HAP-1 (cell line): ENCODE results near the gene PMF1.

Source experiments
- DNase-seq, 2 experiments: peaks; one replicate each; pipeline ENCODE4 v3.0.0-alpha.2; 2016 to 2020; ENCODE audit warnings: low spot score in 2 of 2
- H3K27me3 ChIP-seq: fragments of 250-450 bp; sonication (Bioruptor Pico); 2 replicates; pipeline ENCODE4 v1.5.1; 2020; ENCODE audit warnings: low read depth, mild to moderate bottlenecking, moderate library complexity
- H3K36me3 ChIP-seq: fragments of 250-450 bp; sonication (Bioruptor Pico); replicated peaks from 2 replicates; pipeline ENCODE4 v1.5.1; 2020; ENCODE audit warnings: mild to moderate bottlenecking
- H3K4me1 ChIP-seq: fragments of 250-450 bp; sonication (Bioruptor Pico); 2 replicates; pipeline ENCODE4 v1.5.1; 2020; ENCODE audit warnings: mild to moderate bottlenecking
- H3K4me3 ChIP-seq: fragments of 250-450 bp; sonication (Bioruptor Pico); 2 replicates; pipeline ENCODE4 v1.5.1; 2020; ENCODE audit warnings: mild to moderate bottlenecking, moderate library complexity
- H3K9me3 ChIP-seq: fragments of 250-450 bp; sonication (Bioruptor Pico); 2 replicates; pipeline ENCODE4 v1.5.1; 2020; ENCODE audit warnings: mild to moderate bottlenecking, moderate library complexity
- in situ Hi-C: fragments of 300-500 bp; cut with MboI; formaldehyde crosslinking; loops from 3 replicates; pipeline ENCODE4 v1.14.3; 2020; ENCODE audit warnings: low sequenced_read_pairs, inconsistent platforms, mixed read lengths

The PMF1 gene

GRCh38 chr1:156233426-156234127 is 20.8 kb downstream of the PMF1 start:
- in situ Hi-C loops, result no loop called here
- Histone ChIP-seq H3K4me1 (no peaks in the 10 kb centered on the region), H3K4me3 (no peak overlapping the region), H3K36me3 (peaks cover 50% of the 10 kb centered on the region), H3K9me3 (no peaks in the 10 kb centered on the region), H3K27me3 (no peaks in the 10 kb centered on the region)
- DNase-seq, result no peak

- Histone ChIP-seq H3K27me3 (no peaks in the 10 kb centered on the region), H3K36me3 (peaks cover 58% of the 10 kb centered on the region), H3K4me1 (no peaks in the 10 kb centered on the region), H3K4me3 (no peak overlapping the region), H3K9me3 (no peaks in the 10 kb centered on the region)
- DNase-seq, result no peak
- in situ Hi-C loops, result no loop called here
Measured at GRCh38 chr1:156236164-156236563, 23.4 kb downstream of the PMF1 start.

GRCh38 chr1:156238248-156238647 is 25.4 kb downstream of the PMF1 start:
- H3K36me3 ChIP-seq, result peaks cover 57% of the 10 kb centered on the region
- DNase-seq, result no peak
- in situ Hi-C loops, result no loop called here
- no peaks in the 10 kb centered on the region for H3K27me3 ChIP-seq
- H3K9me3 ChIP-seq, result no peaks in the 10 kb centered on the region
- H3K4me1 ChIP-seq, result no peaks in the 10 kb centered on the region
- H3K4me3 ChIP-seq, result no peak overlapping the region

DNA sequence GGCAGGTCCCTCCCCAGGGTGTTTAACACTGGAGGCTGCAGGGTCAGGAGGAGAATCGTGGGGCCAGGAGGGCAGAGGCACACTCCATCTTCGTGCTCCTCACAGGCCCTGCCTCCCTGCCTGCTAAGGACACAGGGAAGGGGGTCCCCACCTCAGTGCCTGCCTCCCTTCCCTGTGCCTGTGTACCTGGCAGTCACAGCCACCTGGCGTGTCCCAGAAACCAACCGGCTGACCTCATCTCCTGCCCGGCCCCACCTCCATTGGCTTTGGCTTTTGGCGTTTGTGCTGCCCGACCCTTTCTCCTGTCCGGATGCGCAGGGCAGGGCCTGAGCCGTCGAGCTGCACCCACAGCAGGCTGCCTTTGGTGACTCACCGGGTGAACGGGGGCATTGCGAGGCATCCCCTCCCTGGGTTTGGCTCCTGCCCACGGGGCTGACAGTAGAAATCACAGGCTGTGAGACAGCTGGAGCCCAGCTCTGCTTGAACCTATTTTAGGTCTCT is 28.6 kb downstream of the PMF1 start:
- in situ Hi-C loops, result no loop called here
- H3K4me1 ChIP-seq, result no peaks in the 10 kb centered on the region

GRCh38 chr1:156241926-156242325 is 29.1 kb downstream of the PMF1 start, which contains the start of gene BGLAP:
Gene BGLAP (plus strand): TSS chr1:156242184. CDS start chr1:156242232, 48 bp downstream.
- H3K4me1 ChIP-seq, result no peaks in the 10 kb centered on the region; the same call in 1 of the 2 replicates
- H3K4me3 ChIP-seq, result no peak within 1 kb of the TSS
- no peak for DNase-seq
- H3K9me3 ChIP-seq, result no peaks in the 10 kb centered on the region
- in situ Hi-C loops, result no loop called here
- H3K27me3 ChIP-seq, result peaks cover 7% of the 10 kb centered on the region; the same call in 1 of the 2 replicates
- peaks cover 27% of the 10 kb centered on the region for H3K36me3 ChIP-seq

More for the DNA sequence above, 28.6 kb downstream of the PMF1 start:
- peak in 1 of 2 experiments; percentile 0 for DNase-seq
- Histone ChIP-seq H3K36me3 (peaks cover 33% of the 10 kb centered on the region), H3K27me3 (peaks cover 7% of the 10 kb centered on the region; the same call in 1 of the 2 replicates), H3K9me3 (no peaks in the 10 kb centered on the region), H3K4me3 (no peak overlapping the region)

DNA sequence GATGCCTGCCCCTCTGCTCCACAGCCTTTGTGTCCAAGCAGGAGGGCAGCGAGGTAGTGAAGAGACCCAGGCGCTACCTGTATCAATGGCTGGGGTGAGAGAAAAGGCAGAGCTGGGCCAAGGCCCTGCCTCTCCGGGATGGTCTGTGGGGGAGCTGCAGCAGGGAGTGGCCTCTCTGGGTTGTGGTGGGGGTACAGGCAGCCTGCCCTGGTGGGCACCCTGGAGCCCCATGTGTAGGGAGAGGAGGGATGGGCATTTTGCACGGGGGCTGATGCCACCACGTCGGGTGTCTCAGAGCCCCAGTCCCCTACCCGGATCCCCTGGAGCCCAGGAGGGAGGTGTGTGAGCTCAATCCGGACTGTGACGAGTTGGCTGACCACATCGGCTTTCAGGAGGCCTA is 29.9 kb downstream of the PMF1 start:
- H3K4me1 ChIP-seq, result no peaks in the 10 kb centered on the region; the same call in 1 of the 2 replicates
- DNase-seq, result peak in 1 of 2 experiments; percentile 2
- H3K9me3 ChIP-seq, result no peaks in the 10 kb centered on the region
- peaks cover 7% of the 10 kb centered on the region; the same call in 1 of the 2 replicates for H3K27me3 ChIP-seq
- peaks cover 22% of the 10 kb centered on the region for H3K36me3 ChIP-seq
- in situ Hi-C loops, result no loop called here
- H3K4me3 ChIP-seq, result no peak overlapping the region

DNA sequence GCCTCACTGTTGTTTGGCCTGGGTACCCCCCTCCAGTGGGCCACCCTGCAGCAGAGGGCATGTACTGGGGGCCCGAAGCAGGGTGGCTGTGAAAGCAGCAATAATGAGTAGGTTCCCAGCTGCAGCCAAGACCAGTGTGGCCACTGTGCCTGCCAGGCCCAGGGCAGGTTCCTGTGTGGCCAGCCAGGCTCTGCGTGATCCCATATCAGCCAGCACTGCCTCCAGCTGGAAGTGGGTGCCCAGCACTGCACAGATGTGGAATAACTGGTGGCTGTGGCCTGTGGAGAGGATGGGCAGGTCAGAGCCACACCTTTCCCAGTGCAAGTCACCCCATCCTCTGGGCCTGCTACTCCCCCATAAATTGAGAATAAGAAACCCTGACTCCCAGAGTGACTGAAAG is 31.3 kb downstream of the PMF1 start:
- Histone ChIP-seq H3K36me3 (peaks cover 12% of the 10 kb centered on the region), H3K4me1 (no peaks in the 10 kb centered on the region; the same call in 1 of the 2 replicates), H3K4me3 (no peak overlapping the region), H3K9me3 (no peaks in the 10 kb centered on the region), H3K27me3 (peaks cover 7% of the 10 kb centered on the region; the same call in 1 of the 2 replicates)
- in situ Hi-C loops, result no loop called here
- DNase-seq, result no peak

DNA sequence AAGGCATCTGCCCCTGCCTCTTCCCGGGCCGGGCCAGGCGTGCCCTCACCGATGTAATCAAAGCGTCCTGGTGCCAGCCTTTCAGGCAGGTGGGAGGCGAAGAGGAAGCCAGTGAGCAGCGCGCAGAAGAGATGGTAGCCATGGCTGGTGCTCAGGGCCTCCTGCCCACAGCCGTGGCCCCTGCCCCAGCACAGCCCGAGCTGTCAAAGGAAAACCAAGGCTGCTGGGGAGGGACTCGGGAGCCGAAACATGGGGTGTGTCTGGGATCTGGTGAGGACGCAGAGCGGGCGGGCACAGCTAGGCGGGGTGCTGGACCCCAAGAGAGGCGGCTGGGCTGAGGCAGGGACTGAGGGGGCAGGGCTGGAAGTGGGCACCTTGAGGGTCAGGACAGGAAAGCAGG is 31.9 kb downstream of the PMF1 start:
- Histone ChIP-seq H3K4me1 (no peaks in the 10 kb centered on the region; the same call in 1 of the 2 replicates), H3K36me3 (peaks cover 10% of the 10 kb centered on the region), H3K27me3 (peaks cover 7% of the 10 kb centered on the region; the same call in 1 of the 2 replicates), H3K4me3 (no peak overlapping the region), H3K9me3 (no peaks in the 10 kb centered on the region)
- in situ Hi-C loops, result no loop called here
- DNase-seq, result no peak

DNA sequence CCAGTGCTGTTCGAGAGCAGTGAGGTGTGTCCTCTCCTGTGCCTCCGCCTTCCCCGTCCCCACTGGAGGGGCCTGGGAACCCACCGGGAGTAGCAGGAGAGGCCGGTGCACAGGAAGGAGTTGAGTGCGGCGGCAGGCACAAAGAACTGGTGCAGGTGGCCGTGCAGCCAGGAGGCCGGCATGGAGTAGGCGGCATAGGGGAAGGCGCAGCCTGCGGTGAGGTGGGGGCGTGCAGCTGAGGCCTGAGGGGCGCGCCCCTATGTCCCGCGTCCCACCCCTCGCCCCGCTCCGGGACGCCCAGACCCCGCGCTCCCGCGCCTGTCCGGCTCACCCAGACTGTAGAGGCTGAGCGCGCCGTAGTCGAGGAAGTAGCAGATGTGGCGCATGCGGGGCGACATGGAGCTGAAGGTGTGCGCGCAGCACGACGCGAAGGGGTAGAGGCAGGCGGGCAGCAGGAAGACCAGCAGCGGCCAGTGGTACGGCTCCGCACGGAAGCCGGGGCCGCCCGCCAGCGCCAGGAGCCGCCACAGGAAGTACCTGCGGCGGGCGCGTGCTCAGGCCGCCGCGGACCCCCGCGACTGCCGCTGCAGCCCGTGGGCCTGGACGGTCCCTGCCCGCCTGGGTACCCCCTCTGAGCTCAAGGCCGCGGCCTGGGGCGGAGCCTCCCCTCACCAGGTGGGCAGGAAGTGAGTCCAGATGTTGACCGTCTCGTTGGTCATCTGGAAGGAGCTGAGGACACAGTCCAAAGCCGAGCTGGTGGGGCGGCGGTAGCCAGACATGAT is 32.8 kb downstream of the PMF1 start:
- in situ Hi-C loops, result no loop called here
- Histone ChIP-seq H3K4me3 (no peak overlapping the region), H3K36me3 (peaks cover 12% of the 10 kb centered on the region), H3K4me1 (no peaks in the 10 kb centered on the region; the same call in 1 of the 2 replicates), H3K27me3 (peaks cover 7% of the 10 kb centered on the region; the same call in 1 of the 2 replicates), H3K9me3 (no peaks in the 10 kb centered on the region)
- DNase-seq, result no peak

DNA sequence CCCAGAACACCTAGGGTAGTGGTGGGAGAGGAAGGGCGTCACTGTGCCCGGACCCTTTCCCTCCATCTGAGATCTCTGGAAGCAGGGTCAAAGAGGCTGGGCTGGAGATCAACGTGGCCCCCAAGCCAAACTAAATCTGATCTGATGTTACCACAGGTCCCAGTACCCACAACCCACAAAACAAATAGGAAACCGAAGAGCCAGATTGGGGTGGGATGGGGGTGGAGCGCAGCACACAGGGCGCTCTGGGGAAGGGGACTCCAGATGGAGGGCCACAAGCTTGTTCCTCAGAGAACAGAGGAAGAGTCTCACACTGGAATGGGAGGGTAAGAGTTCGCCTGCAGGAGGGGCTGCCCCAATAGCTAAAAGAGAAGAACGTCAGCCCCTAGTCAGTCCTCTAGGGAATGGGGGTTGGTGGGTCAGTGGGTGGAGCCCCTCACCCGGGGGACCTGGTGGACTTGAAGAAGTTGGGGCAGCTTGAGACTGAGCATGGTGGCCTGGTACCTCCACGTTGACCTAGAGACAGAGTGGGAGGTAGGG is 33.5 kb downstream of the PMF1 start:
- Histone ChIP-seq H3K9me3 (no peaks in the 10 kb centered on the region), H3K36me3 (peaks cover 18% of the 10 kb centered on the region), H3K4me3 (no peak overlapping the region), H3K27me3 (peaks cover 7% of the 10 kb centered on the region; the same call in 1 of the 2 replicates), H3K4me1 (no peaks in the 10 kb centered on the region; the same call in 1 of the 2 replicates)
- in situ Hi-C loops, result no loop called here
- peak in 1 of 2 experiments; percentile 31 for DNase-seq

GRCh38 chr1:156246781-156247459 is 34.1 kb downstream of the PMF1 start:
- Histone ChIP-seq H3K9me3 (no peaks in the 10 kb centered on the region), H3K27me3 (peaks cover 7% of the 10 kb centered on the region; the same call in 1 of the 2 replicates), H3K36me3 (peaks cover 24% of the 10 kb centered on the region), H3K4me1 (no peaks in the 10 kb centered on the region; the same call in 1 of the 2 replicates), H3K4me3 (no peak overlapping the region)
- in situ Hi-C loops, result no loop called here
- peak in 1 of 2 experiments; percentile 39 for DNase-seq

GRCh38 chr1:156247460-156248322 is 34.9 kb downstream of the PMF1 start, which contains the start of gene PAQR6:
Gene PAQR6 (minus strand): TSS chr1:156248056. CDS start chr1:156246731, 1,325 bp downstream.
- Histone ChIP-seq H3K27me3 (peaks cover 7% of the 10 kb centered on the region; the same call in 1 of the 2 replicates), H3K4me3 (no peak within 1 kb of the TSS), H3K9me3 (no peaks in the 10 kb centered on the region), H3K4me1 (no peaks in the 10 kb centered on the region; the same call in 1 of the 2 replicates), H3K36me3 (peaks cover 32% of the 10 kb centered on the region)
- no peak for DNase-seq
- in situ Hi-C loops, result no loop called here
